ENCODE measurements around the gene SRC. TPM values are rescaled to one million over a fixed set of nuclear protein-coding genes. Genes with fewer than 3 reads are reported as not detected.

The SRC gene
- total RNA-seq, 2 donors from 2014 or later, result 75.6 to 109 TPM

- DNase-seq, result peak; percentile 50
- 92 to 93% methylated on average over 20 to 23 of the region's 23 CpGs for WGBS, 2 experiments (ENCODE audit: insufficient coverage in 1 of 2, insufficient read length in 1 of 2)
- H3K27me3 Mint-ChIP-seq (ENCODE audit: insufficient read depth), result no peaks in the 10 kb centered on the region
- TF ChIP-seq, protein P1, sequence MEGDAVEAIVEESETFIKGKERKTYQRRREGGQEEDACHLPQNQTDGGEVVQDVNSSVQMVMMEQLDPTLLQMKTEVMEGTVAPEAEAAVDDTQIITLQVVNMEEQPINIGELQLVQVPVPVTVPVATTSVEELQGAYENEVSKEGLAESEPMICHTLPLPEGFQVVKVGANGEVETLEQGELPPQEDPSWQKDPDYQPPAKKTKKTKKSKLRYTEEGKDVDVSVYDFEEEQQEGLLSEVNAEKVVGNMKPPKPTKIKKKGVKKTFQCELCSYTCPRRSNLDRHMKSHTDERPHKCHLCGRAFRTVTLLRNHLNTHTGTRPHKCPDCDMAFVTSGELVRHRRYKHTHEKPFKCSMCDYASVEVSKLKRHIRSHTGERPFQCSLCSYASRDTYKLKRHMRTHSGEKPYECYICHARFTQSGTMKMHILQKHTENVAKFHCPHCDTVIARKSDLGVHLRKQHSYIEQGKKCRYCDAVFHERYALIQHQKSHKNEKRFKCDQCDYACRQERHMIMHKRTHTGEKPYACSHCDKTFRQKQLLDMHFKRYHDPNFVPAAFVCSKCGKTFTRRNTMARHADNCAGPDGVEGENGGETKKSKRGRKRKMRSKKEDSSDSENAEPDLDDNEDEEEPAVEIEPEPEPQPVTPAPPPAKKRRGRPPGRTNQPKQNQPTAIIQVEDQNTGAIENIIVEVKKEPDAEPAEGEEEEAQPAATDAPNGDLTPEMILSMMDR (conservative IDR thresholded peaks at IDR 0.05), result no peak
- no peak overlapping the region for H3K4me3 Mint-ChIP-seq
- peak overlapping the region; percentile 62 for H3K27ac Mint-ChIP-seq
- H3K9me3 Mint-ChIP-seq, result no peaks in the 10 kb centered on the region
- Histone ChIP-seq H3K4me1 (ENCODE audit: control insufficient read depth, insufficient read depth, low read length) (no peaks in the 10 kb centered on the region), H3K9me3 (ENCODE audit: control insufficient read depth, low read length) (no peaks in the 10 kb centered on the region), H3K9ac (ENCODE audit: extremely low read depth, low read length, poor library complexity, severe bottlenecking) (no peak overlapping the region), H3K36me3 (ENCODE audit: control insufficient read depth, insufficient read depth, low read length) (peaks cover 32% of the 10 kb centered on the region), H3K4me3 (ENCODE audit: low read length) (no peak overlapping the region), H3K27ac (ENCODE audit: low read depth, low read length) (no peak overlapping the region), H3K27me3 (ENCODE audit: control insufficient read depth, insufficient read depth, low read length, poor library complexity, severe bottlenecking) (no peaks in the 10 kb centered on the region)
- H3K4me1 Mint-ChIP-seq, result peaks cover 9% of the 10 kb centered on the region
- H3K36me3 Mint-ChIP-seq (ENCODE audit: low read depth), result peaks cover 7% of the 10 kb centered on the region
Observed at GRCh38 chr20:37358366-37359150, 12.6 kb downstream of the SRC start.

GRCh38 chr20:37359331-37359730 is 13.4 kb downstream of the SRC start:
- Mint-ChIP-seq H3K27me3 (ENCODE audit: insufficient read depth) (no peaks in the 10 kb centered on the region), H3K36me3 (ENCODE audit: low read depth) (peaks cover 3% of the 10 kb centered on the region), H3K4me3 (no peak overlapping the region), H3K27ac (peak overlapping the region; percentile 62), H3K9me3 (no peaks in the 10 kb centered on the region), H3K4me1 (peaks cover 9% of the 10 kb centered on the region)
- Histone ChIP-seq H3K9me3 (ENCODE audit: control insufficient read depth, low read length) (no peaks in the 10 kb centered on the region), H3K4me3 (ENCODE audit: low read length) (no peak overlapping the region), H3K4me1 (ENCODE audit: control insufficient read depth, insufficient read depth, low read length) (no peaks in the 10 kb centered on the region), H3K9ac (ENCODE audit: extremely low read depth, low read length, poor library complexity, severe bottlenecking) (no peak overlapping the region), H3K27ac (ENCODE audit: low read depth, low read length) (peak overlapping the region; percentile 53), H3K27me3 (ENCODE audit: control insufficient read depth, insufficient read depth, low read length, poor library complexity, severe bottlenecking) (no peaks in the 10 kb centered on the region), H3K36me3 (ENCODE audit: control insufficient read depth, insufficient read depth, low read length) (peaks cover 24% of the 10 kb centered on the region)
- TF ChIP-seq, protein P1 (conservative IDR thresholded peaks at IDR 0.05), result no peak
- DNase-seq, result peak; percentile 35
- WGBS, 2 experiments (ENCODE audit: insufficient coverage in 1 of 2, insufficient read length in 1 of 2), result 89 to 95% methylated on average over 9 of the region's 9 CpGs

DNA sequence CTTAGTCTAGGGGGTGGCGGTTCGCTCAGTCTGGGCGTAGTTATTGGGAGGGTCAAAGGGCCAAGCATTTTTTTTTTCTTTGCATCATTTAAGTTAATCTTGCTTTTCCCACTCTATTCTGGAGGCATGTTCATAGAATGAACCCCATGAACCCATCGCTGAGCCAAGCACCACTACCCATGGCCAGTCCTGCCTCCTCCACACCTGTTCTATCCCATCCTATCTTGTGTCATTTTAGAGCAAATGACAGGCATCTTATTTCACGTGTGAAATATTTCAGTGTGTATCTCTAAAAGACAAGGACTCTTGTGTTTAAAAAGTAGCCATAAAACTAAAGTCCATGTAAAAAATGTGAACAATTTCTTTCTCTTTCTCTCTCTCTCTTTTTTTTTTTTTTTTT is 13.9 kb downstream of the SRC start:
- Mint-ChIP-seq H3K27me3 (ENCODE audit: insufficient read depth) (no peaks in the 10 kb centered on the region), H3K9me3 (no peaks in the 10 kb centered on the region), H3K27ac (no peak overlapping the region), H3K4me1 (peaks cover 7% of the 10 kb centered on the region), H3K36me3 (ENCODE audit: low read depth) (peaks cover 6% of the 10 kb centered on the region), H3K4me3 (no peak overlapping the region)
- peak; percentile 2 for DNase-seq
- Histone ChIP-seq H3K36me3 (ENCODE audit: control insufficient read depth, insufficient read depth, low read length) (peaks cover 25% of the 10 kb centered on the region), H3K9ac (ENCODE audit: extremely low read depth, low read length, poor library complexity, severe bottlenecking) (no peak overlapping the region), H3K9me3 (ENCODE audit: control insufficient read depth, low read length) (no peaks in the 10 kb centered on the region), H3K27me3 (ENCODE audit: control insufficient read depth, insufficient read depth, low read length, poor library complexity, severe bottlenecking) (no peaks in the 10 kb centered on the region), H3K4me1 (ENCODE audit: control insufficient read depth, insufficient read depth, low read length) (no peaks in the 10 kb centered on the region), H3K27ac (ENCODE audit: low read depth, low read length) (peak overlapping the region; percentile 53), H3K4me3 (ENCODE audit: low read length) (no peak overlapping the region)
- WGBS, 2 experiments (ENCODE audit: insufficient coverage in 1 of 2, insufficient read length in 1 of 2), result 94 to 100% methylated on average over 1 to 3 of the region's 5 CpGs
- TF ChIP-seq, protein P1 (conservative IDR thresholded peaks at IDR 0.05), result no peak
